Lower leg skin (tissue), 3 donors: ENCODE results near the gene STOML1.

Experiments used
- POLR2A ChIP-seq, 2 donors: fragments of 450-650 bp; IDR thresholded peaks; one replicate each; pipeline ENCODE4 v1.6.1; 2016 to 2017; ENCODE audit warnings: antibody characterized with exemption in 2 of 2, mild to moderate bottlenecking in 1 of 2, moderate library complexity in 1 of 2
- TF ChIP-seq, protein P1 (sequence below), 3 donors: fragments of 450-650 bp; IDR thresholded peaks; one replicate each; pipeline ENCODE4 v1.5.1; 2016; ENCODE audit warnings: antibody characterized with exemption in 3 of 3, mild to moderate bottlenecking in 3 of 3, moderate library complexity in 2 of 3

DNA sequence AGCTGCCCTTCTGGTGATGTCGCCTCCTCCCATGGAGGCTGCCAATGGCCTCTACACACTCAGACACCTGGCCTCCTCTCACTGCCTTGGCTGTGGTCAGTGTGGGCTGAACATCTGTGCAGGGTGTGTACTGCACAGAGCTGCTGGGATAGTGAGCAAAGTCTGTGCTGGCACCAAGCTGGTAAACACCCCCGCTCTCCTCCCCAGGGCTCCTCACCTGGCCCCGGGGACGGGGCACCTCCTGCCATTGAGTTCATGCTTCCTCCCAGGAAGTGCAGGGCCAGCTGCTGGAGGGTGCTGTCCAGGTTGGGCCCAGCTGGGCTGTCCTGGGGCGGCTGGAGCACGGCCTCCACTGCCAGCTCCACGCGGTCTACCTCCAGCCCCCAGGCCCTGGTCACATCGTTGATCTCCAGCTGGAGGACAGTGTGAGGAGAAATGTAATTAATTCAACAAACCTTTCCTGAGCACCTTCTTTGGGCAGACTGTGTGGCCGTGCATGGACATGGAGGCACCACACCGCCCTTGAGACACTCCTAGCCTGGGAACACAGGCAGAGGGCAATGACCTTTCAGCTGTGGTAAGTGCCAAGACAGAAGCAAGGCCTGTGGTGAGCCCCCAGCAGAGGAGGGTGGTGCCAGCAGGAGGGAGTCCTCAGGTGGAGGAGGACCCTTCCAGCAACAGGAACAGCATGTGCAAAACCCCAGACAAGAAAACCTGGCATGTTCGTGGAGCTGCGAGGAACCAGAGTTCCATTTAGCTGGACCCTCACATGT is 6.8 kb downstream of the STOML1 start:
- TF ChIP-seq, protein P1, sequence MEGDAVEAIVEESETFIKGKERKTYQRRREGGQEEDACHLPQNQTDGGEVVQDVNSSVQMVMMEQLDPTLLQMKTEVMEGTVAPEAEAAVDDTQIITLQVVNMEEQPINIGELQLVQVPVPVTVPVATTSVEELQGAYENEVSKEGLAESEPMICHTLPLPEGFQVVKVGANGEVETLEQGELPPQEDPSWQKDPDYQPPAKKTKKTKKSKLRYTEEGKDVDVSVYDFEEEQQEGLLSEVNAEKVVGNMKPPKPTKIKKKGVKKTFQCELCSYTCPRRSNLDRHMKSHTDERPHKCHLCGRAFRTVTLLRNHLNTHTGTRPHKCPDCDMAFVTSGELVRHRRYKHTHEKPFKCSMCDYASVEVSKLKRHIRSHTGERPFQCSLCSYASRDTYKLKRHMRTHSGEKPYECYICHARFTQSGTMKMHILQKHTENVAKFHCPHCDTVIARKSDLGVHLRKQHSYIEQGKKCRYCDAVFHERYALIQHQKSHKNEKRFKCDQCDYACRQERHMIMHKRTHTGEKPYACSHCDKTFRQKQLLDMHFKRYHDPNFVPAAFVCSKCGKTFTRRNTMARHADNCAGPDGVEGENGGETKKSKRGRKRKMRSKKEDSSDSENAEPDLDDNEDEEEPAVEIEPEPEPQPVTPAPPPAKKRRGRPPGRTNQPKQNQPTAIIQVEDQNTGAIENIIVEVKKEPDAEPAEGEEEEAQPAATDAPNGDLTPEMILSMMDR (IDR thresholded peaks at IDR 0.05) = no peak
- TF ChIP-seq POLR2A (IDR thresholded peaks at IDR 0.05) = no peak
